HuH-7 (cell line): Measurements from ENCODE around the gene PICALM.
A peak's percentile ranks its signal among the peaks of the same experiment; 100 is the strongest.

Experiments
- DNase-seq: peaks from one replicate; pipeline ENCODE4 v3.0.0; 2011; ENCODE audit warnings: low spot score

PICALM gene

GRCh38 chr11:86073948-86074347 lies 5.1 kb upstream of the PICALM start:
- DNase-seq, result no peak

DNA sequence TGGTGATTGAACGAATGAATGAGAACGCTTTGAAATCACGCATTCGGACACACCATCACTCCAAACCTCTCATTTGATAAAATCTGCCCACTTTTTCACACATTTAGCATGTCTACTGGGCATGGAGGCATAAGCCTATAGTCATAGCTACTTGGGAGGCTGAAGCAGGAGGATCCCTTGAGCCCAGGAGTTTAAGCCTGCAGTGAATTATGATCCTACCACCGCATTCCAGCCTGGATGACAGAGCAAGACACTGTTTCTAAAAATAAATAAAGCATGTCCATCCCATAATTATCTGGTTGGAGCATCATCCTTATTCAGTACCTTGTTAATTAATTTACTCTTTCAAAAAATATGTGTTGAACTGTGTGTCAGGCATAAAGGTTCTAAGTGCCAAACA lies 3.3 kb upstream of the PICALM start:
- DNase-seq, result no peak

- DNase-seq, result no peak
These were observed 1.5 kb upstream of the PICALM start for GRCh38 chr11:86070142-86071056.

DNA sequence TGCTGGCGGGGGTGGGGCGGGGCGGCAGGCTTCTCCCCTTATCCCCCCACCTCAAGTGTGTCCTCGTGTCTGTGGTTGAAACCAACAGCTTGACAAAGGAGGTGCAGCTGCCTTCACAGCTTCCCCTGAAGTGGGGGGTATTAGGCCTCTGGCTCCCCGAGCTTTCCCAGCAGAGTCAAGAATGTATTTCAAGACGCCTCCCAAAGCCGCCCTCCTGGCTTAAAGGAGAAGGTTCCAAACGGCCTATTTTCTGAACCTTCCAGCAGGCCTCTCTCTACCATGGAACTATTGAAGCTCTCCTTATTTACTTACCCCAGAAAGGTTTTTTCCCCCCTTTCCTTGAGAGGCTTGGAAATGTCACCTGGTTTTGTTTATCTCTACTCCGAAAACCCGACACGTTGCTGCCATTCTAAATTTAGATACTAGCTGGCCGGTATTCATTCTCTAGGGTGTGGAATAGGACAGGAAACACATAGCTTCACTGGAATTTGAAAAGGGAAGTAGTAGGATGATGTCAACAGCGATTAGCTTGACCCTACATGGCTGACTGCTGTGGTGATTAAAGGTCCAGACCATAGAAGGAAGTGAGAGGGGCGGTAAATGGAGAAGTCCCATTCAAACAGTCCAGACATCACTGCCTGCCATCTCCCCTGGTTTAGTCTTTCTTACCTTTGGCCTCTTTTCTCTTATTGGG lies 671 bp upstream of the PICALM start:
- peak; percentile 41 for DNase-seq

GRCh38 chr11:86068138-86068871 lies 579 bp downstream of the PICALM start:
- peak; percentile 19 for DNase-seq

DNA sequence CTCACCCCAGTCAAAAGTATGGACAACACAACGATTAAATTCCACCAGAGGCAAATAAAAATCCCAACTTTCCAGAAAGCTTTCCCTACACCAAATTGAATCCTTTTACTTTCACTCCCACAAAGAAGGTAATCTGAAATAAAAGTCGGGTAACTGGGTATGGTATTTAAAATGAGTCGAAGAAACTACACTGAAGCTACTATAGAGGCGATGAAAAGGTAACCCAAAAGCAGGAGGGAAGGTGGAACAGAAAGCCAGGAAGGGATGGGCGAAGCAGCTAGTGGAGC lies 1.1 kb downstream of the PICALM start:
- no peak for DNase-seq

- DNase-seq, result peak; percentile 51
These were observed 1.7 kb downstream of the PICALM start for GRCh38 chr11:86067009-86067850.

DNA sequence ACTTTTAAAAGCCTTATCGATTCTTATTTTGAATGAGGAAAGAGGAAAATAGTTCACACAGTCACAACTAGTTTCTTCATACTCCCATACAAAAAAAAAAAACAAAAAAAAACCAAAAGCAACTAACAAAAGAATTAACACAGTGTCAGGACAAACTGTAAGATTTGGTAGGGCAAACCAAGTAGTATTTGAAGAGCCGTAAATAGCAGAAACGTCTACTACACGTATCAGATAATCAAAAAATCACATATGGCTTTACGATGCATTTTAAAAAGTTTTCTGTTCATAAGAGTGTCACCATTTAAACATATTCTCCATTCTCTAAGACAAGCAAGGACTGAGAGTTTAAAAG lies 2.3 kb downstream of the PICALM start:
- DNase-seq, result no peak

DNA sequence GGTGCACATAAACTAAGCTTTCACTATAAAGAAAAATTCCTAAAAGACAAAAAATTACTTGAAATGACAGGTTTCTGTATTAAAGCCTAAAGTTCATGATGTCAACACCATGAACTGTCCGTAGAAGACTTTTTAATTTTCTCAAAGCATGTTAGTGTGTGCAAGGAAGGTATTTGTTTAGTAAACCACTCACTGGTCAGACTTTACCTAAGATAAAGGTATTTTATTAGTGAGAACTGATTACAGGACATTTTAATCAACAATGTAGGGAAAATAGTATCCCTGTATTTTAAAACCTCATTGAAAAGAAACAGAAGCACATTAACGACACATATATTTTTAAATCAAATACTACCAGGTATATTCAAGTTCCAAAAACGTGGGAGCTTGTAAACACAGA lies 2.9 kb downstream of the PICALM start:
- no peak for DNase-seq

DNA sequence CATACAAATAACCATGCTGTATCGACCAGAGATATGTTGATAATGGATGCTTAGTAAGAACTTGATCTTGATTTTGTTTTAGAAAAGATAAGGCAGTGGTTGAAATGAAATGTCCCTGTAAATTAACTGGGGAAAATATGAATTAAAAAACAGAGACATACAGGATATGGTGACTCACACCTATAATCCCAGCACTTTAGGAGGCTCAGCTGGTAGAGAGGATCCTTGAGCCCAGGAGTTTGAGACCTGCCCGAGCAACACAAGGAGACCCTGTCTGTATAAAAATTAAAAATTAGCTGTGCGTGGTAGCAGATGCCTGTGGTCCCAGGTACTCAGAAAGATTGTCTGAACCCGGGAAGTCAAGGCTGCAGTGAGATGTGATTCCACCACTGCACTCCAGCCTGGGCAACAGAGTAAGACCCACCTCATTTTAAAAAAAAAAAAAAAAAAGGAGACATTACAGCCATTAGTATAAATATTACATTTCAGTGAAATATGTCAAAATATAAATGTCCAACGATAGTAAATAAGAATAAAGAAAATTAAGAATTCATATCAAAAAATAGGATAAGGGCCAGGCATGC lies 4.6 kb downstream of the PICALM start:
- no peak for DNase-seq

GRCh38 chr11:86063536-86063935 lies 5.3 kb downstream of the PICALM start:
- DNase-seq, result no peak

- no peak for DNase-seq
These were observed 6.2 kb downstream of the PICALM start for GRCh38 chr11:86062719-86063118.

DNA sequence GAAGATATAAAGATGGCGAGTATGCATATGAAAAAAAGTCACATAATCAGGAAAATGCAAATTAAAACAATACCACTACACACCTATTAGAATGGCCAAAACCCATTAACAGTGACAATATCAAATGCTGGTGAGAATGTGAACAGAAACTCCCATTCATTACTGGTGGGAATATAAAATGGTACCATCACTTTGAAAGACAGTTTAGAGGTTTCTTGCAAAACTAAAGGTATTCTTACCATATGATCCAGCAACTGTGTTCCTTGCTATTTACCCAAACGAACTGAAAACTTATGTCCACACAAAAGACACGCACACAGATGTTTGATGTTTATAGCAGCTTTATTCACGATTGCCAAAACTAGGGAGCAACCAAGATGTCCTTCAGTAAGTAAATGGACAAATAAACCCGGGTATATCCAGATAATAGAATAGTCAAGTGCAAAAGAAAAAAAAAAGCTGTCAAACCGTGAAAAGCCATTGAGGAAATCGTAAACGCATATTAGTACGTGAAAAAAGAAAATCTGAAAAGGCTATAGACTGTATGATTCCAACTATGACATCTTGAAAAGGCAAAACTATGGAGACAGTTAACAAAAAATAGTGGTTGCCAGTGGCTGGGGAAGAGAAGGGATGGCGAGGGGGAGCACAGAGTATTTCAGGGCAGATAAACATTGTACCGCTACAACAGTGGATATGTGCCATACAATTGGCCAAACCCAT lies 7.2 kb downstream of the PICALM start:
- no peak for DNase-seq

GRCh38 chr11:86060544-86060943 lies 8.3 kb downstream of the PICALM start:
- DNase-seq, result no peak

DNA sequence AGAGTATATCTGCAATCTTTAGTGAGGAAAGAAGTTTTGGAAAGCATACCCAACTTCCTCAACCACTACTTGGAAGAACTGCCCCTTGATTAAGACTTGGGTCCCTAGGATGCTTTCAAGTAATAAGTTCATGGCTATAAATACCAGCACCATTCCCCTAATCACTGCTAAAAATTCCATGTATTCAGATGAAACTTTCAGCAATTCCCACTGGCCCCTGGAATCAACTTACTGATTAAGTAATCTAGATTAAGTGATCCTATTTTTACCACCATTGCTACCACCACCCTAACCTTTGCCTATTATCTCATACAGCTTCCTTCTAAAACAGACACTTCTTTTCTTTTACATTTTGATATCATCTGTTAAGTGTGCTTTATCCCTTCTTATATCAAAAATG lies 10.5 kb downstream of the PICALM start:
- DNase-seq, result no peak

GRCh38 chr11:86056351-86056854 lies 12.5 kb downstream of the PICALM start:
- no peak for DNase-seq

- no peak for DNase-seq
These were observed 15.9 kb downstream of the PICALM start for GRCh38 chr11:86052693-86053641.

DNA sequence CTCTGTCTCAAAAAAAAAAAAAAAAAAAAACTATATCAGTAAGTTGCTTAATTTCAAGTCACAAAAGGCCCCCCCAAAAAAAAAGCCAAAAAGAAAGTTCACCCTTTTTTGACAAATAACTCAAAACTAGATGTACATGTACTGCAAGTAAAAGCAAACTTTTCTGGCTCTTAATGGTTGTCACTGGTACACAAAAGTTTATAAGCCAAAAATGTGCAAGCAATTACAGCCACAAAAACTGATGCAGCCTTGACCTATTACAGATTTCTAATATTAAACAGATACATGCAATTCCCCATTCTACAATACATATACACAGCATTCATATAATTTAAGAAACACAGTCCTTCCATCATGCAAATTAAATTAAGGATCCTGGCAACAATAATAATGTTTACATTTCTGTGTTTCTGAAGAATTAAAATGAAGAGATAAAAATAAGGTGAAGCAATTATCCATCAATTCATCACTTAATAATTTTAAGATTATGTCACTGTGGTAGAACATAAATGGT lies 18.6 kb downstream of the PICALM start:
- DNase-seq, result no peak

DNA sequence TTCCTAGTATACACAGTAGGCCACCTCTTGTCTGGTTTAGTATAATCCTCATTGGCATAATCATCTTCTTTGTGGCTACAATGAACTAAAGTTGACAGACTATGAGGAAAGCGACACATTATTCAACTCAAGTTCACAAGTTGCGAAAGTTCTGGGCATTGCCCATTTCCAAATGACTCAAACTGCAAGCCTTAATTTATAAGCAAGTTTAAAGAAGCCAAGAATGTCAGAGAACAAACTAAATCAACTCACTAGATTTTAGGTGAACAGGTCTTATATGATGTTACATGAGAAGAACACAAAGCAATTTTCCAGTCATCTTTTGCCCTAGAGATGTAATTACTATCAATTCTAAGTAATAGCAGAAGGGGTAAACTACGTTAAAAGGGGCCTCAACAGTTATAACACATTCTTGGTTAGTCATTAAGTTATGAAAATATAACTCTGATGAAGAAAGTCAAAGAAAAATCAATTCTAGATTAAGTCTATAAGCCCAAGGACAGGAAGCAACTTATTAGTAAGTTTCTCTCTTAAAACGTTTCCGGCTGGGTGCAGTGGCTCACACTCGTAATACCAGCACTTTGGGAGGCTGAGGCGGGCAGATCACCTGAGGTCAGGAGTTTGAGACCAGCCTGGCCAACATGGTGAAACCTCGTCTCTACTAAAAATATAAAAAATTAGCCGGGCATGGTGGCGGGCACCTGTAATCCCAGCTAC lies 21.5 kb downstream of the PICALM start:
- DNase-seq, result no peak
